WTC11 (cell line): ENCODE measurements around the gene OBSCN. TPM values are rescaled to one million over a fixed set of nuclear protein-coding genes. Genes with fewer than 3 reads are reported as not detected.

Experiments
- ATAC-seq: fragments of 200-7000 bp; cut with Tn5 transposase; 2 replicates; pipeline ENCODE4 v1.10.0; 2021; ENCODE audit warnings: mild to moderate bottlenecking, moderate library complexity
- CTCF ChIA-PET: fragments of 300-600 bp; sonication (Branson Sonifier 250); formaldehyde crosslinking; loops from one replicate; lab custom pipeline; 2021; ENCODE audit warnings: antibody characterized with exemption; lab: Charles Lee
- POLR2A ChIA-PET: fragments of 350-600 bp; sonication (Branson Sonifier 250); formaldehyde crosslinking; loops from one replicate; lab custom pipeline; 2021; ENCODE audit warnings: antibody characterized with exemption; lab: Charles Lee
- DNase-seq: peaks from one replicate; pipeline ENCODE4 v3.0.0; 2021; ENCODE audit warnings: low spot score
- H3K27ac Mint-ChIP-seq: 2 replicates; pipeline ENCODE4 v1.8.0; 2021; ENCODE audit warnings: mixed read lengths
- H3K27me3 Mint-ChIP-seq: 2 replicates; pipeline ENCODE4 v1.8.0; 2021; ENCODE audit warnings: low read depth, mild to moderate bottlenecking, moderate library complexity, mixed read lengths
- H3K36me3 Mint-ChIP-seq: 2 replicates; pipeline ENCODE4 v1.8.0; 2021; ENCODE audit warnings: mixed read lengths
- H3K4me1 Mint-ChIP-seq: 2 replicates; pipeline ENCODE4 v1.8.0; 2022; ENCODE audit warnings: mixed read lengths
- H3K4me3 Mint-ChIP-seq: 2 replicates; pipeline ENCODE4 v1.8.0; 2021; ENCODE audit warnings: mild to moderate bottlenecking, moderate library complexity, mixed read lengths
- H3K9me3 Mint-ChIP-seq: 2 replicates; pipeline ENCODE4 v1.8.0; 2021; ENCODE audit warnings: mixed read lengths
- CBFB ChIP-seq: sonication (generic); formaldehyde crosslinking; IDR thresholded peaks from 2 replicates; pipeline ENCODE4 v1.8.1; 2022; ENCODE audit warnings: mild to moderate bottlenecking, low read depth, missing genetic modification reagents
- CDX4 ChIP-seq: fragments of 250-450 bp; sonication (Bioruptor Pico); IDR thresholded peaks from 2 replicates; pipeline ENCODE4 v1.9.0; 2021; ENCODE audit warnings: moderate library complexity, mild to moderate bottlenecking, inconsistent platforms, borderline replicate concordance
- FOXJ3 ChIP-seq: sonication (generic); formaldehyde crosslinking; IDR thresholded peaks from 2 replicates; pipeline ENCODE4 v1.9.0; 2021; ENCODE audit warnings: missing genetic modification reagents, mild to moderate bottlenecking, borderline replicate concordance
- GRHL2 ChIP-seq: fragments of 250-450 bp; sonication (Bioruptor Pico); IDR thresholded peaks from 2 replicates; pipeline ENCODE4 v1.8.0; 2022; ENCODE audit warnings: mild to moderate bottlenecking, moderate library complexity; ENCODE audit not compliant: insufficient replicate concordance, severe bottlenecking
- JAZF1 ChIP-seq: fragments of 250-450 bp; sonication (Bioruptor Pico); IDR thresholded peaks from 2 replicates; pipeline ENCODE4 v1.9.0; 2021; ENCODE audit warnings: moderate library complexity, mild to moderate bottlenecking, inconsistent platforms
- JUN ChIP-seq: sonication (generic); formaldehyde crosslinking; IDR thresholded peaks from 2 replicates; pipeline ENCODE4 v1.8.0; 2023; ENCODE audit warnings: mild to moderate bottlenecking, missing genetic modification reagents
- KAT7 ChIP-seq: sonication (generic); formaldehyde crosslinking; IDR thresholded peaks from 2 replicates; pipeline ENCODE4 v1.8.1; 2023; ENCODE audit warnings: missing genetic modification reagents, mild to moderate bottlenecking, borderline replicate concordance
- OVOL2 ChIP-seq: fragments of 250-450 bp; sonication (Bioruptor Pico); IDR thresholded peaks from 2 replicates; pipeline ENCODE4 v1.9.0; 2021; ENCODE audit warnings: mild to moderate bottlenecking, borderline replicate concordance
- SMAD3 ChIP-seq: sonication (generic); formaldehyde crosslinking; IDR thresholded peaks from 2 replicates; pipeline ENCODE4 v1.8.0; 2022; ENCODE audit warnings: missing genetic modification reagents, mild to moderate bottlenecking, borderline replicate concordance
- STAT6 ChIP-seq: sonication (generic); formaldehyde crosslinking; conservative IDR thresholded peaks from 2 replicates; pipeline ENCODE4 v1.8.1; 2023; ENCODE audit warnings: mild to moderate bottlenecking, low read depth, missing genetic modification reagents, moderate library complexity
- TCF7 ChIP-seq: sonication (generic); formaldehyde crosslinking; IDR thresholded peaks from 2 replicates; pipeline ENCODE4 v1.8.0; 2022; ENCODE audit warnings: mild to moderate bottlenecking, low read depth, missing genetic modification reagents, moderate library complexity
- TP53 ChIP-seq: sonication (generic); formaldehyde crosslinking; IDR thresholded peaks from 2 replicates; pipeline ENCODE4 v1.8.1; 2023; ENCODE audit warnings: mild to moderate bottlenecking, missing genetic modification reagents
- ZBTB43 ChIP-seq: sonication (generic); formaldehyde crosslinking; IDR thresholded peaks from 2 replicates; pipeline ENCODE4 v1.8.1; 2023; ENCODE audit warnings: mild to moderate bottlenecking, missing genetic modification reagents
- ZNF219 ChIP-seq: sonication (generic); formaldehyde crosslinking; IDR thresholded peaks from 2 replicates; pipeline ENCODE4 v1.8.0; 2023; ENCODE audit warnings: missing genetic modification reagents, mild to moderate bottlenecking, borderline replicate concordance
- ZNF396 ChIP-seq: fragments of 250-450 bp; sonication (Bioruptor Pico); IDR thresholded peaks from 2 replicates; pipeline ENCODE4 v1.8.0; 2021; ENCODE audit warnings: mild to moderate bottlenecking, moderate library complexity, borderline replicate concordance
- ZNF423 ChIP-seq: fragments of 250-450 bp; sonication (Bioruptor Pico); IDR thresholded peaks from 2 replicates; pipeline ENCODE4 v2.1.2; 2022; ENCODE audit warnings: mild to moderate bottlenecking, moderate library complexity
- ZNF425 ChIP-seq: fragments of 250-450 bp; sonication (Bioruptor Pico); conservative IDR thresholded peaks from 2 replicates; pipeline ENCODE4 v1.9.0; 2021; ENCODE audit warnings: mild to moderate bottlenecking
- ZNF671 ChIP-seq: fragments of 250-450 bp; sonication (Bioruptor Pico); IDR thresholded peaks from 2 replicates; pipeline ENCODE4 v1.8.0; 2021; ENCODE audit warnings: mild to moderate bottlenecking
- total RNA-seq: library from RNA; stranded (reverse); gene quantifications from 3 replicates; pipeline ENCODE4 v1.2.3, GENCODE V29; 2021
- TF ChIP-seq, protein P1 (sequence below): sonication (generic); formaldehyde crosslinking; IDR thresholded peaks from 2 replicates; pipeline ENCODE4 v1.8.1; 2022; ENCODE audit warnings: low read depth, mild to moderate bottlenecking, moderate library complexity, missing genetic modification reagents, borderline replicate concordance
- TF ChIP-seq, protein P2 (sequence below): fragments of 250-450 bp; sonication (Bioruptor Pico); IDR thresholded peaks from 2 replicates; pipeline ENCODE4 v1.9.0; 2021; ENCODE audit warnings: mild to moderate bottlenecking, borderline replicate concordance

OBSCN gene
- total RNA-seq, 1 experiment from 2014 or later: 38.8 TPM

DNA sequence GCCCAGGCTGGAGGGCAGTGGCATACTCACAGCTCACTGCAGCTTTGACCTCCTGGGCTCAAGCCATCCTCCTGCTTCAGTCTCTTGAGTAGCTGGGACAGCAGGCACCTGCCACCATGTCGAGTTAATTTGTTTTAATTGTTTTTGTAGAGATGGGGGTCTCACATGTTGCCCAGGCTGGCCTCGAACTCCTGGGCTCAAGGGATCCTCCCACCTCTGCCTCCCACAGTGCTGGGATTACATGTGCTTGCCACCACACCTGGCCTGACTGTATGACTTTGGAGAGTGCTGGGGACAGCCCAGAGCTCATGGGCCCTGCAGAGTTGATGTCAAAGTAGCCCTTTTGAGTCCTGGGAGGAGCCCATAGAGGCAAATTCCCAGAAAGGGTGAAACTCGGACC, 1.8 kb downstream of the OBSCN start:
- H3K4me3 Mint-ChIP-seq: no peak overlapping the region
- no peak for ATAC-seq
- CTCF ChIA-PET: no interaction called here
- TF ChIP-seq CDX4 (CRISPR knock-in tag) (no peak), ZNF671 (CRISPR knock-in tag) (no peak), STAT6 (no peak), ZNF425 (CRISPR knock-in tag) (no peak), GRHL2 (CRISPR knock-in tag) (no peak)
- TF ChIP-seq, protein P1, sequence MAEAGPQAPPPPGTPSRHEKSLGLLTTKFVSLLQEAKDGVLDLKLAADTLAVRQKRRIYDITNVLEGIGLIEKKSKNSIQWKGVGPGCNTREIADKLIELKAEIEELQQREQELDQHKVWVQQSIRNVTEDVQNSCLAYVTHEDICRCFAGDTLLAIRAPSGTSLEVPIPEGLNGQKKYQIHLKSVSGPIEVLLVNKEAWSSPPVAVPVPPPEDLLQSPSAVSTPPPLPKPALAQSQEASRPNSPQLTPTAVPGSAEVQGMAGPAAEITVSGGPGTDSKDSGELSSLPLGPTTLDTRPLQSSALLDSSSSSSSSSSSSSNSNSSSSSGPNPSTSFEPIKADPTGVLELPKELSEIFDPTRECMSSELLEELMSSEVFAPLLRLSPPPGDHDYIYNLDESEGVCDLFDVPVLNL (CRISPR knock-in tag): no peak
- TF ChIP-seq, protein P2, sequence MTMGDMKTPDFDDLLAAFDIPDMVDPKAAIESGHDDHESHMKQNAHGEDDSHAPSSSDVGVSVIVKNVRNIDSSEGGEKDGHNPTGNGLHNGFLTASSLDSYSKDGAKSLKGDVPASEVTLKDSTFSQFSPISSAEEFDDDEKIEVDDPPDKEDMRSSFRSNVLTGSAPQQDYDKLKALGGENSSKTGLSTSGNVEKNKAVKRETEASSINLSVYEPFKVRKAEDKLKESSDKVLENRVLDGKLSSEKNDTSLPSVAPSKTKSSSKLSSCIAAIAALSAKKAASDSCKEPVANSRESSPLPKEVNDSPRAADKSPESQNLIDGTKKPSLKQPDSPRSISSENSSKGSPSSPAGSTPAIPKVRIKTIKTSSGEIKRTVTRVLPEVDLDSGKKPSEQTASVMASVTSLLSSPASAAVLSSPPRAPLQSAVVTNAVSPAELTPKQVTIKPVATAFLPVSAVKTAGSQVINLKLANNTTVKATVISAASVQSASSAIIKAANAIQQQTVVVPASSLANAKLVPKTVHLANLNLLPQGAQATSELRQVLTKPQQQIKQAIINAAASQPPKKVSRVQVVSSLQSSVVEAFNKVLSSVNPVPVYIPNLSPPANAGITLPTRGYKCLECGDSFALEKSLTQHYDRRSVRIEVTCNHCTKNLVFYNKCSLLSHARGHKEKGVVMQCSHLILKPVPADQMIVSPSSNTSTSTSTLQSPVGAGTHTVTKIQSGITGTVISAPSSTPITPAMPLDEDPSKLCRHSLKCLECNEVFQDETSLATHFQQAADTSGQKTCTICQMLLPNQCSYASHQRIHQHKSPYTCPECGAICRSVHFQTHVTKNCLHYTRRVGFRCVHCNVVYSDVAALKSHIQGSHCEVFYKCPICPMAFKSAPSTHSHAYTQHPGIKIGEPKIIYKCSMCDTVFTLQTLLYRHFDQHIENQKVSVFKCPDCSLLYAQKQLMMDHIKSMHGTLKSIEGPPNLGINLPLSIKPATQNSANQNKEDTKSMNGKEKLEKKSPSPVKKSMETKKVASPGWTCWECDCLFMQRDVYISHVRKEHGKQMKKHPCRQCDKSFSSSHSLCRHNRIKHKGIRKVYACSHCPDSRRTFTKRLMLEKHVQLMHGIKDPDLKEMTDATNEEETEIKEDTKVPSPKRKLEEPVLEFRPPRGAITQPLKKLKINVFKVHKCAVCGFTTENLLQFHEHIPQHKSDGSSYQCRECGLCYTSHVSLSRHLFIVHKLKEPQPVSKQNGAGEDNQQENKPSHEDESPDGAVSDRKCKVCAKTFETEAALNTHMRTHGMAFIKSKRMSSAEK (CRISPR knock-in tag): no peak
- TF ChIP-seq, all 79 proteins: peak for 0
- H3K36me3 Mint-ChIP-seq: no peaks in the 10 kb centered on the region
- no peak overlapping the region for H3K27ac Mint-ChIP-seq
- no peaks in the 10 kb centered on the region for H3K4me1 Mint-ChIP-seq
- POLR2A ChIA-PET: interaction anchor here (0.9 kb wide), 1 partner anchor 197 kb away, joined by 4 read pairs; the partner anchor contains the start of gene TRIM11
- H3K9me3 Mint-ChIP-seq: no peaks in the 10 kb centered on the region
- H3K27me3 Mint-ChIP-seq: peaks cover 34% of the 10 kb centered on the region
- no peak for DNase-seq

- H3K9me3 Mint-ChIP-seq: no peaks in the 10 kb centered on the region
- no peak for ATAC-seq
- DNase-seq: no peak
- H3K36me3 Mint-ChIP-seq: no peaks in the 10 kb centered on the region
- peaks cover 29% of the 10 kb centered on the region for H3K27me3 Mint-ChIP-seq
- no peak overlapping the region for H3K27ac Mint-ChIP-seq
- ChIA-PET POLR2A (interaction anchor here (0.9 kb wide), 1 partner anchor 197 kb away, joined by 4 read pairs; the partner anchor contains the start of gene TRIM11), CTCF (interaction anchor here (0.7 kb wide), 1 partner anchor 80 kb away, joined by 3 read pairs; no protein-coding TSS in a partner anchor)
- H3K4me1 Mint-ChIP-seq: no peaks in the 10 kb centered on the region
- no peak overlapping the region for H3K4me3 Mint-ChIP-seq
- TF ChIP-seq ZBTB43 (CRISPR knock-in tag): no peak
- TF ChIP-seq CBFB: no peak
- TF ChIP-seq JAZF1 (CRISPR knock-in tag): no peak
- no peak for TF ChIP-seq TCF7 (CRISPR knock-in tag)
- TF ChIP-seq, protein P1 (CRISPR knock-in tag): no peak
- TF ChIP-seq OVOL2 (CRISPR knock-in tag): no peak
- no peak for TF ChIP-seq KAT7 (CRISPR knock-in tag)
- TF ChIP-seq SMAD3 (CRISPR knock-in tag): no peak
- TF ChIP-seq TP53 (CRISPR knock-in tag): no peak
- no peak for TF ChIP-seq FOXJ3 (CRISPR knock-in tag)
- TF ChIP-seq JUN (CRISPR knock-in tag): no peak
- no peak for TF ChIP-seq ZNF219
- TF ChIP-seq ZNF423 (CRISPR knock-in tag): no peak
- no peak for TF ChIP-seq ZNF396 (CRISPR knock-in tag)
These were observed 2.3 kb downstream of the OBSCN start for GRCh38 chr1:228210076-228210651.
